Muscle layer of colon (tissue), 2 donors: ENCODE results near the gene ASB1.
"Not testable (repeated sequence)": the region's sequence is repeated elsewhere in the genome, so short reads cannot be mapped to it uniquely, and the experiment has no call there.

Experiments
- H3K27ac ChIP-seq: one replicate; pipeline ENCODE4 v1.7.0; 2013; ENCODE audit warnings: low read depth, mild to moderate bottlenecking, low read length, moderate library complexity
- H3K27me3 ChIP-seq, 2 donors: one replicate each; pipeline ENCODE4 v1.7.0; 2013; ENCODE audit warnings: low read length in 2 of 2, mild to moderate bottlenecking in 2 of 2; ENCODE audit not compliant: insufficient read depth in 2 of 2, control insufficient read depth in 1 of 2
- H3K36me3 ChIP-seq: one replicate; pipeline ENCODE4 v1.7.0; 2013; ENCODE audit warnings: mild to moderate bottlenecking, low read length; ENCODE audit not compliant: insufficient read depth
- H3K4me1 ChIP-seq: one replicate; pipeline ENCODE4 v1.7.0; 2013; ENCODE audit warnings: mild to moderate bottlenecking, low read length; ENCODE audit not compliant: insufficient read depth
- H3K4me3 ChIP-seq, 2 donors: one replicate each; pipeline ENCODE4 v1.7.0; 2013; ENCODE audit warnings: low read length in 2 of 2, low read depth in 1 of 2, mild to moderate bottlenecking in 1 of 2, moderate library complexity in 1 of 2
- H3K9ac ChIP-seq: one replicate; pipeline ENCODE4 v1.7.0; 2013; ENCODE audit warnings: low read length
- H3K9me3 ChIP-seq: one replicate; pipeline ENCODE4 v1.7.0; 2013; ENCODE audit warnings: mild to moderate bottlenecking, low read length
- donor health status: abdominal sarcoma.
- donor health status: Adenocarcinoma of cecum.

Gene ASB1

DNA sequence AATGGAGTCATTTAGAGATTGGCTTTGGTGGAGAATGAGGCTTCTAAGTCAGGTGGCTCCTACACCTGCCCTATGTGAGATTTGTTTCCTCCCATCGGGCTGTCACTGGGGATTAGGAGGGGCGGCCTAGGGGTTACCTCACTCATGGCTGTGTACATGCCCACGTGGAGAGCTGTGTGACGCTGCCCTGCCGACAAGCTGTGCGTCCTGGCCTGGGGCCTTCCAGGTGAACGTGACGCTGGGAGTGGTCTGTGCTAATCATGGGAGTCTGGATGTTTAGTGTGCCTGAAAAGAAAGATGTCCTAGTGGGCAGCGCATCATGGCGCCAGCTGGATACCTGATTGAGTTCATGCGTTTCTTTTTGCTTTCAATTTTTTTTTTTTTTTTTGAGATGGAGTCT lies 14.0 kb downstream of the ASB1 start:
- no peak overlapping the region for H3K27ac ChIP-seq
- no peaks in the 10 kb centered on the region for H3K4me1 ChIP-seq
- H3K9ac ChIP-seq, result no peak overlapping the region
- H3K4me3 ChIP-seq, result no peak overlapping the region
- no peaks in the 10 kb centered on the region for H3K9me3 ChIP-seq
- no peaks in the 10 kb centered on the region for H3K27me3 ChIP-seq
- peaks cover 29% of the 10 kb centered on the region for H3K36me3 ChIP-seq

DNA sequence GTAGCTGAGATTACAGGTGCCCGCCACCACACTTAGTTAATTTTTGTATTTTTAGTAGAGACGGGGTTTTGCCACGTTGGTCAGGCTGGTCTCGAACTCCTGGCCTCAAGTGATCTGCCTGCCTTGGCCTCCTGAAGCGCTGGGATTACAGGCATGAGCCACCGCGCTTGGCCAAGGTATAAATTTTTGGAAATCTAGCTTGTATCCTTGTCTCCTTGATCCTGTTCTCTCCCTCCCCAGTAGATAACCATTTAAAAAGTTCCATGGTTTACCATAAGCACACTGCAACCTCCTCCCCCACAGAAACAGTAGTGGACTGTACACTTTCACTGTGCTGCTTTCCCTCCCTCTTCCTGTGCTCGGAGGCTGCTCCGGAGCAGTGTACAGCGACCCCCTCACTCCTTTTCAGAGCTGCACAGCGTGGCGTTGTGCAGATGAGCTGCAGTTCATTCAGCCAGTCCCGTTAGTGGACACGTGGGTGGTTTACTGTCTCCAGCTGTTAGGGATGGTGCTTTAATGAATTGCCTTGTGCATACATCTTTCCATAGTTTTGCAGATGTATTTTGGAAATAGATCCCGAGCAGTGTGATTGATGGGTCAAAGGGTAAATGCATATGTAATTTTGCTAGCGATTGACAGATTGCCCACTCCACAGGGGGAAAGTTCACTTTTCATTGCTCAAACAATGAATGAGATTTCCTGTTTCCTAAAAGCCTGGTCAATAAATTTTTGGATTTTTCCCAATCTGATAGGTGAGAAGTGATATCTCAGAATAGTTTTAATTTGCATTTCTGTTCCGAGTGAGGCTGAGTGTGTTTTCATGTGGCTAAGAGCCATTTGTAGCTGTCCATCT lies 14.8 kb downstream of the ASB1 start:
- Histone ChIP-seq H3K36me3 (peaks cover 30% of the 10 kb centered on the region), H3K4me1 (no peaks in the 10 kb centered on the region), H3K27me3 (no peaks in the 10 kb centered on the region), H3K9ac (no peak overlapping the region), H3K9me3 (no peaks in the 10 kb centered on the region), H3K4me3 (no peak overlapping the region), H3K27ac (no peak overlapping the region)

DNA sequence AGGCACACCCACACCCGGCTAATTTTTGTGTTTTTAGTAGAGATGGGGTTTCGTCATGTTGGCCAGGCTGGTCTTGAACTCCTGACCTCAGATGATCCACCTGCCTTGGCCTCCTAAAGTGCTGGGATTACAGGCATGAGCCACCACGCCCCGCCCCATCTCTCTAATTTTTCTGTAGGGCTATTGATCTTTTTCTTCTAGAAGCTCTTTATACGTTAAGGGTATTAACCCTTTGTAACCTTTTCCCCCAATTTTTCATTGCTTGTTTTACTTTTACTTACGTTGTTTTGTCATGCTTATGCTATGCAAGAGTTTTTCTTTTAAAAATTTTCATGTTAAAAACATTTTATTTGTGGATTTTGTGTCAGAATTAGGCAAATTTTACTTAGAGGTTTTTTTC lies 15.5 kb downstream of the ASB1 start:
- not testable (repeated sequence) for H3K4me3 ChIP-seq, H3K27ac ChIP-seq, H3K9ac ChIP-seq, H3K27me3 ChIP-seq, H3K9me3 ChIP-seq, H3K4me1 ChIP-seq
- peaks cover 33% of the 10 kb centered on the region for H3K36me3 ChIP-seq

DNA sequence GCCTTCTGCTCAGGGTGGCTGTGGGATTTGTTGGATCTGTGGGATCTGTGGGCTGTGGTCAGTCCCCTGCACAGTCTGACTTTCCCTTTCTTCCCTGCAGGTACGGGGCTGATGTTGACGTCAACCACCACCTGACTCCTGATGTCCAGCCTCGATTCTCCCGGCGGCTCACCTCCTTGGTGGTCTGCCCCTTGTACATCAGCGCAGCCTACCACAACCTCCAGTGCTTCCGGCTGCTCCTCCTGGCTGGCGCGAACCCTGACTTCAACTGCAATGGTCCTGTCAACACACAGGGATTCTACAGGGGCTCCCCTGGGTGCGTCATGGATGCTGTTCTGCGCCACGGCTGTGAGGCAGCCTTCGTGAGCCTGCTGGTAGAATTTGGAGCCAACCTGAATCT lies 17.5 kb downstream of the ASB1 start:
- Histone ChIP-seq H3K4me1 (no peaks in the 10 kb centered on the region), H3K9ac (no peak overlapping the region), H3K27me3 (no peaks in the 10 kb centered on the region), H3K36me3 (peaks cover 41% of the 10 kb centered on the region), H3K4me3 (no peak overlapping the region), H3K9me3 (no peaks in the 10 kb centered on the region), H3K27ac (no peak overlapping the region)

DNA sequence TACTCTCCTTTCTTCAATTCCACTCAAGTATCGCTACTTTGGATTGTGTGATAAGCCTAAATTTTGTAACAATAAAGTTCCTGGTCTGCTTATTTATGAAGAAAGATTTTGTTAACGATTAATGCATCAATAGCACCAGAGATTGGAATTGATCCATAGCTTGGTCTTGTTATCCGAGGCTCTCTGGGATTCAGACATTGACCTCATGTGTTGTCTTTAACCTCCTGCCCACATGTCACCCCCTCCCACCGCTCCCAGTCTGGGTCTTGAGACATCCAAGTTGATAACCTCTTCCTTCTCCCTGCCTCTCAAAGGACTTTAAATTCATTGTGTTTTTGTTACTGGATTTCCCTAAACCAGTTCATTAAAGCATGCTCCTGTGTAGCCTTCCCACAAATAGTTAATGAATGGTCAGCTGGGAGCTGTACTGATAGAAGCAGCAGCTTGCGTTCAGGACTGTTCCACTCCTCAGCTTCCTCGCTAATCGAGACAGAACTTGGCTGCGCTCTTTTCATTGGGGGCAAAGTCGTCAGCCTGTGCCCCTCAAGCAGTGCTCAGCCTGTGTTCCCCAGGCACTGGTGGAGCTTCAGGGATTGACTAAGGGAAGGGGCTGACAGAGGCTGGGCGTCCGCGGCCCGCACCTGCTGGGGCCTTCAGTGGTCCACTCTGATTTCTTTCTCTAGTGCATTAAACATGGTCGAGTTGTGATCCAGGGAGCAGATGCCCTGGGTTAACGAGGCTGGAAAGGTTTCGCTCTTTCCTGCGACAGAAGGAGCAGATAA lies 18.9 kb downstream of the ASB1 start:
- peaks cover 45% of the 10 kb centered on the region for H3K36me3 ChIP-seq
- H3K9ac ChIP-seq, result no peak overlapping the region
- H3K4me1 ChIP-seq, result peaks cover 10% of the 10 kb centered on the region
- H3K27ac ChIP-seq, result no peak overlapping the region
- no peaks in the 10 kb centered on the region for H3K9me3 ChIP-seq
- no peak overlapping the region for H3K4me3 ChIP-seq
- no peaks in the 10 kb centered on the region for H3K27me3 ChIP-seq

DNA sequence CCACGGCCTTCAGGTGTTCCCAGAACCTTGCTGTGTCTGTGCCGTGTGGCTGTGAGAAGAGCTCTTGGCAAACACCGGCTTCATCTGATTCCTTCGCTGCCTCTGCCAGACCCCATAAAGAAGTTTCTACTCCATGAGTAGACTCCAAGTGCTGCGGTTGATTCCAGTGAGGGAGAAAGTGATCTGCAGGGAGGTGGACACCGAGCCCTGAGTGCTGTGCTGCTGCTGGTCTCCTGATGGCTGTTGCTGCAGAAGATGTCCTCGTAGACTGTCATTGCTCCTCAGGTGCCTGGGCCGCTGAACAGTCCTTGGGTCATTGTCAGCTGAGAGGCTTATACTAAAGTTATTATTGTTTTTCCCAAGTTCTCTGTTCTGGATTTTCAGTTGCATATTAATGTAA lies 19.6 kb downstream of the ASB1 start:
- Histone ChIP-seq H3K27ac (no peak overlapping the region), H3K36me3 (peaks cover 49% of the 10 kb centered on the region), H3K4me1 (peaks cover 13% of the 10 kb centered on the region), H3K27me3 (no peaks in the 10 kb centered on the region), H3K4me3 (no peak overlapping the region), H3K9ac (no peak overlapping the region), H3K9me3 (no peaks in the 10 kb centered on the region)

DNA sequence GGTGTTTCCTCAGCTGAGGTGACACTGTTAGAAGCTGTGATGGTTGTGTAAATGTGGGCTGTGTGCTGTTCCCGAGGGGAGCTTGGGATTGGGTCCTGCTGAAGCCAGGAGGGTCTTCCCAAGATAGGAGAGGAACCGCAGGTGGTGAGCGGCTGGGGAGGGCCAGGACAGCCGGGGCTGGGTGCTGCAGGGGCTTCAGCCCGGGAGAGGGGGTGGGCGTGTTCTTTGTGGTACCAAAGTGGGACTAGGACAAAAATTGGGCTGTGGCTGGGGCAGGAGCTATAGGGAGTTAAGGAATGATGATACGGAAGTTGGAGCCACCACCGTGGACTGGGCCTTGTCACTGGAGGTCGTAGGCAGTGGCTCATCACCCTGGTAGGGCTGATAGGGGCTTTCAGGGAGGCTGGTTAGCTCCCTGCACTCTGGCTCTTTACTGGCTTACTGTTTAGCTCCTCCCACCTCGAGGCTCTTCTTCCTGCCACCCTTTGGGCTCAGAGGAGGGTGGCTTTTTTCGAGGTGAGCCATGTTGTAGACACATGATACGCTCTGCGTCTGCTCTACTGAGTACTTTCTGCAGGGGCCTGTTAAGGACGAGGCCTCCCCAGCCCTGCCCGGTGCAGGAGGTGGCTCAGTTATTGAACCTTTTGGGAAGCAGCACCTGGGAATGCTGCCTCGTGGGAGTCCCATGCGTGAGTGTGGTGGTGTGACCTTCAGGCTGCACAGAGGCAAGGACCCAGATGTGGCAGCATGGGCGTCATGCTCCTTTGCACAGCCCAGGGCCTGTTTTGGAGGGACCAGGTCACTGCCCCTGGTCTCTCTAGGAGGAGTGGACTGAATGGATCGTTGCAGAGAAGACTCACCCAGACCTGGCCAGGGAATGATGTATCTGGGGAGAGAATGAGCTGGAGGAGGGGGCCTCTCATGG lies 21.6 kb downstream of the ASB1 start:
- Histone ChIP-seq H3K9ac (no peak overlapping the region), H3K9me3 (no peaks in the 10 kb centered on the region), H3K4me3 (no peak overlapping the region), H3K27me3 (no peaks in the 10 kb centered on the region), H3K36me3 (peaks cover 55% of the 10 kb centered on the region), H3K27ac (no peak overlapping the region), H3K4me1 (peaks cover 13% of the 10 kb centered on the region)

DNA sequence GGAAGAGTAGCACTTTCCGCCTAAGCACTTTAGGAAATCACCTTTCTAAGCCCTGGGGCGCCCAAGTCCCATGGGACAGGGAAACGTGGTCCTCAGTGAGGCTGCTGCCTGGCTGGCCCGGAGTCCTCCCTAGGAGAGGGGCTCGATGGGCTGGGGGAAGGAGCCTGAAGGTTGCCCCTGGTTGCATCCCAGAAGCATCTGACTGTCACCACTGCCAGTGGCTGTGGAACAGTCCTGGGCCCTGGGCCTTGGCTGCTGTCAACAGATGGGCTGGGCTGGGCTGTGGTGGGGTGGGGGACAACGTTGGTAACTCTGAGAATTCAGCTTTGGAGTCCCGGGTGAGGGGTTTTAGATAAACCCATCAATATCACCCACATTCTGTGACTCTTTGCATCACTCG lies 22.5 kb downstream of the ASB1 start:
- no peak overlapping the region for H3K27ac ChIP-seq
- peaks cover 52% of the 10 kb centered on the region for H3K36me3 ChIP-seq

DNA sequence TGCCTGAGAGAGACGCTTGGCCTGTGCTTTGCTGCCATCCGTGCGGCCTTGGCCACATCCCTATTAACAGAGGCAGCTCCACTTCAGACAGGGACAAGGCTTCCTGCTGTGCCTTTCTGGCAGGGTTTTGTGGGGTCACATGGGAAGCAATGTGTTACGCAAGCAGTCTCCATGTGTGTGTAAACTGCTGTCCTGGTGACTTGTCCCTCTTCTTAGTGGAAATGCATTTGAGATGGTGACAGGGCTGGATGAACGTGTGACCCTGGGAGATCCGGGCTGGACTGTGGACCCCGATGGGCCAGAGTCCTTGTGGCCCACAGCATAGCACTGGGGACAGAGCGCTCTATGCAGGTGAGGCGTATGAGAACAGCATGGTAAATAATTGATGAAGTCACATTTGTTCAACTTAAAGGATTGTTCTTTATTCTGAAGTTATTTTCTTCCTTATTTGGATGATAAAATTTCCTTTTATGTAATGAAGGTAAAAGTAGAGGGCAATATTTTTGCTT lies 23.2 kb downstream of the ASB1 start:
- Histone ChIP-seq H3K4me1 (peaks cover 13% of the 10 kb centered on the region), H3K4me3 (no peak overlapping the region), H3K9me3 (no peaks in the 10 kb centered on the region), H3K36me3 (peaks cover 45% of the 10 kb centered on the region), H3K9ac (no peak overlapping the region), H3K27me3 (no peaks in the 10 kb centered on the region), H3K27ac (peak overlapping the region; percentile 42)

More for the DNA sequence above, 22.5 kb downstream of the ASB1 start:
- Histone ChIP-seq H3K9me3 (no peaks in the 10 kb centered on the region), H3K4me1 (peaks cover 13% of the 10 kb centered on the region), H3K27me3 (no peaks in the 10 kb centered on the region), H3K9ac (no peak overlapping the region), H3K4me3 (no peak overlapping the region)

DNA sequence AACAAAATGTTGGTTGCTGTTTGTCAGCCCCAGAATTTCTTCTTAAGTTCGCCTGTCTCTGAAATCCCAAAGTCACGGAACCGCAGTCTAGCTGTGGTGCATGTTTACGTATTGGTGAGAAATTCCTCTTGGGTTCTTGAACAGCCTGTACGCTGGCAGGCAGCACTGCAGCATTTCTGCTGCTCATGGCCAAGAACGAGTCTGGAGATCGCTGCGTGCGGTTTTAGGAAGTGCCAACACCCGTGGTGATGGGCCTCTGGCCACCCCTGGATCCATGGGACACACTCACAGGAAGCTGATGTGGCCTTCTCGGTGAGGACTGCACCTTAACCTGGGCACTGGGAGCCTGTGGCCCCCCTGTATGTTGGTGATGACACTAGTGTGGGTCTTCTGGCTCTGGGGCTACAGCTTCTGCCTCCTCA lies 23.7 kb downstream of the ASB1 start:
- Histone ChIP-seq H3K4me3 (no peak overlapping the region), H3K9ac (no peak overlapping the region), H3K9me3 (no peaks in the 10 kb centered on the region), H3K4me1 (peaks cover 13% of the 10 kb centered on the region), H3K27me3 (no peaks in the 10 kb centered on the region), H3K27ac (peak overlapping the region; percentile 42), H3K36me3 (peaks cover 40% of the 10 kb centered on the region)

DNA sequence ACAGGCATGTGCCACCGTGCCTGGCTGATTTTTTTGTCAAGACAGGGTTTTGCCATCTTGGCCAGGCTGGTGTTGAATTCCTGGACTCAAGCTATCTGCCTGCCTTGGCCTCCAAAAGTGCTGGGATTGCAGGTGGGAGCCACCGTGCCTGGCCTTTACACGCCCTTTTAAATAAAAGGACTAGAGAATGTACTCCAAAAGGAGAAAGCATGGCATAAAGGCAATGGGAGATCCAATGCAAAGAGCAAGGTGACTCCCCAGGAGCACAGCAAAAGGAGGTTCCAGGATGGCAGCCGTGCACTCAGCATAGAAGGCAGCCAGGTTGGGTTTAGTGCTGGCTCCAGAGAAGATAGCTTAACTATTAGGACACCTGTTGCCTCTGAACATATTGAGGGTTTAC lies 27.1 kb downstream of the ASB1 start:
- Histone ChIP-seq H3K9ac (no peak overlapping the region), H3K27me3 (no peaks in the 10 kb centered on the region), H3K4me1 (peaks cover 18% of the 10 kb centered on the region), H3K9me3 (no peaks in the 10 kb centered on the region), H3K36me3 (peaks cover 14% of the 10 kb centered on the region), H3K27ac (no peak overlapping the region), H3K4me3 (no peak overlapping the region)
